Type B pancreatic cell (in vitro differentiated cells): Measurements from ENCODE around the gene AMIGO1. TPM values are rescaled to one million over a fixed set of nuclear protein-coding genes. Genes with fewer than 3 reads are reported as not detected.
A peak's percentile ranks its signal among the peaks of the same experiment; 100 is the strongest.

Experiments used
- DNase-seq: peaks from one replicate; pipeline ENCODE4 v3.0.0; 2021; ENCODE audit warnings: mixed read lengths; ENCODE audit not compliant: unreplicated experiment; ENCODE audit errors: extremely low spot score
- H3K27ac Mint-ChIP-seq: 2 replicates; pipeline ENCODE4 v1.8.0; 2021; ENCODE audit warnings: mild to moderate bottlenecking, mixed read lengths
- H3K27me3 Mint-ChIP-seq: 2 replicates; pipeline ENCODE4 v1.8.0; 2021; ENCODE audit warnings: mixed read lengths
- H3K36me3 Mint-ChIP-seq: 2 replicates; pipeline ENCODE4 v1.8.0; 2021; ENCODE audit warnings: mixed read lengths
- H3K4me1 Mint-ChIP-seq: one replicate; pipeline ENCODE4 v1.8.0; 2021; ENCODE audit warnings: mixed read lengths; ENCODE audit not compliant: unreplicated experiment
- H3K4me3 Mint-ChIP-seq: 2 replicates; pipeline ENCODE4 v1.8.0; 2021; ENCODE audit warnings: mild to moderate bottlenecking, mixed read lengths
- H3K9me3 Mint-ChIP-seq: 2 replicates; pipeline ENCODE4 v1.8.0; 2021; ENCODE audit warnings: mixed read lengths
- total RNA-seq: library from RNA; stranded (reverse); gene quantifications from 2 replicates; pipeline ENCODE4 v1.2.1, GENCODE V29; 2021; ENCODE audit warnings: low replicate concordance
- TF ChIP-seq, protein P1 (sequence below): fragments of 200-600 bp; sonication (generic); conservative IDR thresholded peaks from 2 replicates; pipeline ENCODE4 v1.5.0; 2021; ENCODE audit warnings: antibody characterized with exemption, mild to moderate bottlenecking

The AMIGO1 gene
- total RNA-seq, 1 donor from 2014 or later, result 6.1 TPM

DNA sequence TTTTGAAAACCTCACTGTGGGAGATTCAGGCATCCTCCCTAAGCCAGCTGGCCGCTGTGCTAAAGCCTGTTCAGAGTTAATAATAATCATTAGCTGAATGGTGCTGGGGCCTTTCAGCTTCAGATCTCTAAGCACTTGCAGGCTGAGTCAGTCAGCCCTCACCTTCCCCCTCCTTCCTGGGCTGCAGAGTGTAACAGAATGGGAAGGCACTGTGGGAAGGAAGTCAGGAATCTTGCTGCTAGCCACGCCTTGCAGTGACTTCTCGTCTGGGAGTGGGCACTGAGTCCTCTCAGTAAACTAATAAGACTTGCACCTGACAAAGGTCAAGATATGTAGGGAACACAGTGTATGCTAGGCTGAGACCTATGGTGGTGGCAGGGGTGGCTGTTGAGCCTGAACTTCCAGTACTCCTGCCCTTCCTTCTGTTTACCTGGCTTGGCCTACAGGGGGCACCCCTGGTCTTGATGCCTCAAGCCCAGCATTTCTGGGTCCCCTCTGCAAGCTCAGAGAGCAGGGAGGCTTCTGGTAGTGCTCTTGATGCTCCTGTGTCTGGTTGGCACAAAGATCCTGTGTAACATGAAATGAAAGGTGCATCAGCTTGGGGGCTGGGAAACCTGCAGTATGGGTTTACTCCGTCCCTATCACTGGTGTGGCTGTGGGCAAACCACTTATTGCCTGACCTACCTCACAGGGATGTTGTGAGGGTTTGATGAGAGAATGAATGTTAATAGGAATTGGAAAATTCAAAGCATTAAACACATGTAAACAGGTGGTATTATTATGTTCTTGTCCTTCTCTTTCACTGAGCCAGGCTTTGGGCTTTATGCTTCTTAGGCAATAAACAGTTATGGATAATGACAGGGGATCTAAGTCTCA, 9.6 kb downstream of the AMIGO1 start:
- Mint-ChIP-seq H3K36me3 (no peaks in the 10 kb centered on the region), H3K4me3 (peak overlapping the region; percentile 58), H3K4me1 (peaks cover 36% of the 10 kb centered on the region), H3K9me3 (no peaks in the 10 kb centered on the region), H3K27me3 (no peaks in the 10 kb centered on the region), H3K27ac (peak overlapping the region; percentile 71)
- TF ChIP-seq, protein P1, sequence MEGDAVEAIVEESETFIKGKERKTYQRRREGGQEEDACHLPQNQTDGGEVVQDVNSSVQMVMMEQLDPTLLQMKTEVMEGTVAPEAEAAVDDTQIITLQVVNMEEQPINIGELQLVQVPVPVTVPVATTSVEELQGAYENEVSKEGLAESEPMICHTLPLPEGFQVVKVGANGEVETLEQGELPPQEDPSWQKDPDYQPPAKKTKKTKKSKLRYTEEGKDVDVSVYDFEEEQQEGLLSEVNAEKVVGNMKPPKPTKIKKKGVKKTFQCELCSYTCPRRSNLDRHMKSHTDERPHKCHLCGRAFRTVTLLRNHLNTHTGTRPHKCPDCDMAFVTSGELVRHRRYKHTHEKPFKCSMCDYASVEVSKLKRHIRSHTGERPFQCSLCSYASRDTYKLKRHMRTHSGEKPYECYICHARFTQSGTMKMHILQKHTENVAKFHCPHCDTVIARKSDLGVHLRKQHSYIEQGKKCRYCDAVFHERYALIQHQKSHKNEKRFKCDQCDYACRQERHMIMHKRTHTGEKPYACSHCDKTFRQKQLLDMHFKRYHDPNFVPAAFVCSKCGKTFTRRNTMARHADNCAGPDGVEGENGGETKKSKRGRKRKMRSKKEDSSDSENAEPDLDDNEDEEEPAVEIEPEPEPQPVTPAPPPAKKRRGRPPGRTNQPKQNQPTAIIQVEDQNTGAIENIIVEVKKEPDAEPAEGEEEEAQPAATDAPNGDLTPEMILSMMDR, result peak; percentile 53
- DNase-seq, result no peak

DNA sequence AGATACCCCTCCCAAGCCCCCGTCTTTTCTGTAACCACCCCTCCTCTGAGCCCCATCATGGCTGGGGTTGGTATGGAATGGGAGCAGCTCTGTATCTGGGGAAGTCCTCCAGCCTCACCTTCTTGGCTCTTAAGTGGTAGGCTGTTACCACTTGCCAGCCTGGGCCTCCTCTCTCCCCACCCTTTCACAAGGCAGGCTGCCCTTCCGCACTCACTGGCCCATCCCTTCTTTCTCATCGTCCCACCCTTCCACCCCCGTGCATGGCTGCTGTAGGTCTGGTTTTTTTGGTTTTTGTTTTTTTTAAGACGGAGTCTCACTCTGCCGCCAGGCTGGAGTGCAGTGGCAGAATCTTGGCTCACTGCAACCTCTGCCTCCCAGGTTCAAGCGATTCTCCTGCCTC, 10.4 kb downstream of the AMIGO1 start:
- Mint-ChIP-seq H3K4me3 (peak overlapping the region; percentile 31), H3K4me1 (peaks cover 36% of the 10 kb centered on the region), H3K36me3 (no peaks in the 10 kb centered on the region), H3K9me3 (no peaks in the 10 kb centered on the region), H3K27ac (peak overlapping the region; percentile 71), H3K27me3 (no peaks in the 10 kb centered on the region)
- TF ChIP-seq, protein P1, result no peak
- no peak for DNase-seq

DNA sequence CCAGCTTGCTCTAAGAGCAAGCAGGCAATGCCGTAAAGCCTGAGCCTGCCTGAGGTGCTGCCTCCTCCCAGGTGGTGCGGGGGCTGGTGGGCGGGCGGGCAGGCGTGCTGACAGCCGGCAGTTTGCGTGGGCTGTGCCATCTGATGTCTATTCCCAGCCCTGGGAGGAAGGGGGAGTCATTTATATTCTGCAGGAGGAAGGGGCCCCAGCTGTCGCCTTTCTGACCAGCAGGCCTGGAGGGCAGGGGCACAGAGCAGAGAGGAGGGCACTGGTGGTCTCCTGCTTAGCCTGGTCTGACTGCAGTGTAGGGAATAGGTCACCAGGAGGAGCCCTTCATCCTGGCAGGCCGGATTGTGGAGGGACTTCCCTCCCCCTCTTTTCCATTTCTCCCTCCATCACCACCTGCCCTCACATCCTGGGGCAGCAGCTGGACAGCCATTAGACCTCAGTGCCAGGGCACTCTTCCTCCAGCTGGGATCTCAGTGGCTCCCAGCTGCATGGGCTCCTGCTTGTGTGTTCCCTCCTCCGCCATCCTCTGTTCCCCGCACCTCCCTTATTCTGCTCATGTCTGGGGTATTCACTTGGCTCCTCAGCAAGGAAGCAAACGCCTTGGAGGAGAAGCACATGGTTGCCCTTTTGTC, 11.2 kb downstream of the AMIGO1 start:
- no peak overlapping the region for H3K4me3 Mint-ChIP-seq

DNA sequence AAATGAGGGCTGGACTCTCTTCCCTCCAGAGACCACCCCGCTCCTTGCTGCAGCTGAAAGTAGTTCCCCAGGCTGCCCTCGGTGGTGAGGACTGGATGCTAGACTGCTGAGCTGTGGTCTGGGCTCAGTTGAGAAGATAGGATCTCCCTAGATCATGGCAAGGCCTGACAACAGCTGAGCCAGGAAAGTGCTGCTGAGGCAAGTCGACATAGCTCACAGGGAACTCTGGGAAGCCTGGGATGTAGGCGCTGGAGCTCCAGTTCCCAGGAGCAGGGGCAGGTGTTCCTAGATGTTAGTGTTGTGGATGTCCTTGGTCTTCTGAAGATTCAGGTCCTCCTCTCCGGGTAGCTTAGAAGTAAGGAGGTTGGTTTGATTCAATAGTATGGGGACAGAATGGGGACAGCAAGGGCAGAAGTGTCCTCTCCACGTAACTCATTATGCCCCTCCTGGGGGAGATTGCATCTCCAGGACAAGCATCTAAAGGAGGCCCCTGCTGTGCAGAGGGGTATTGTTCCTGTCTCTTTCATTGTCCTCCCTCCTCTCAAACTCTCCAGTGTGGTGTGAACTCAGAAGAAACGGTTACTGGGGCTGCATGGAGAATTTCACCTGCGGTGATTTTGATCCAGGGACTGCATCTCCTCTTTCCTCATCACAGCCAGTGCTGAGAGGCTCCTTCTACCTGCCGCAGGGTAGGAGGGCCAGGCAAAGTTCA, 11.9 kb downstream of the AMIGO1 start:
- peak overlapping the region; percentile 11 for H3K4me3 Mint-ChIP-seq
- H3K9me3 Mint-ChIP-seq, result no peaks in the 10 kb centered on the region
- H3K27ac Mint-ChIP-seq, result no peak overlapping the region
- H3K27me3 Mint-ChIP-seq, result no peaks in the 10 kb centered on the region
- peaks cover 31% of the 10 kb centered on the region for H3K4me1 Mint-ChIP-seq
- DNase-seq, result no peak
- no peaks in the 10 kb centered on the region for H3K36me3 Mint-ChIP-seq
- TF ChIP-seq, protein P1, result no peak

More for the DNA sequence above, 11.2 kb downstream of the AMIGO1 start:
- Mint-ChIP-seq H3K27me3 (no peaks in the 10 kb centered on the region), H3K9me3 (no peaks in the 10 kb centered on the region), H3K4me1 (peaks cover 36% of the 10 kb centered on the region), H3K27ac (no peak overlapping the region), H3K36me3 (no peaks in the 10 kb centered on the region)
- TF ChIP-seq, protein P1, result peak; percentile 79
- DNase-seq, result no peak

DNA sequence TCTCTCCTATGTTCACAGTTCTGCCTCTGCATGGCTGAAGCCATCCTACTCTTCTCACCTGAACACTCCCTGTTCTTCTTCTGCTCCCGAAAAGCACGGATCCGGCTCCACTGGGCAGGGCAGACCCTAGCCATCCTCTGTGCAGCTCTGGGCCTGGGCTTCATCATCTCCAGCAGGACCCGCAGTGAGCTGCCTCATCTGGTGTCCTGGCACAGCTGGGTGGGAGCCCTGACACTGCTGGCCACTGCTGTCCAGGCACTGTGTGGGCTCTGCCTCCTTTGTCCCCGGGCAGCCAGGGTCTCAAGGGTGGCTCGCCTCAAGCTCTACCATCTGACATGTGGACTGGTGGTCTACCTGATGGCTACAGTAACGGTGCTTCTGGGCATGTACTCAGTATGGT, 13.8 kb downstream of the AMIGO1 start:
- Mint-ChIP-seq H3K36me3 (no peaks in the 10 kb centered on the region), H3K4me1 (peaks cover 20% of the 10 kb centered on the region), H3K9me3 (no peaks in the 10 kb centered on the region), H3K27me3 (no peaks in the 10 kb centered on the region), H3K4me3 (peak overlapping the region; percentile 91), H3K27ac (no peak overlapping the region)
- no peak for DNase-seq
- TF ChIP-seq, protein P1, result no peak
